Stimulated activated CD8-positive, alpha-beta memory T cell treated with anti-CD3 and anti-CD28 coated beads, Interleukin-15, amount 100 ng/mL, for 48 hours (primary cell): ENCODE measurements around the gene DENND1B.
"Not testable (repeated sequence)": the region's sequence is repeated elsewhere in the genome, so short reads cannot be mapped to it uniquely, and the experiment has no call there.

Experiments
- DNase-seq, 2 donors: peaks; one replicate each; pipeline ENCODE4 v3.0.0-alpha.2; 2020; ENCODE audit warnings: low read depth in 2 of 2

Gene DENND1B

DNA sequence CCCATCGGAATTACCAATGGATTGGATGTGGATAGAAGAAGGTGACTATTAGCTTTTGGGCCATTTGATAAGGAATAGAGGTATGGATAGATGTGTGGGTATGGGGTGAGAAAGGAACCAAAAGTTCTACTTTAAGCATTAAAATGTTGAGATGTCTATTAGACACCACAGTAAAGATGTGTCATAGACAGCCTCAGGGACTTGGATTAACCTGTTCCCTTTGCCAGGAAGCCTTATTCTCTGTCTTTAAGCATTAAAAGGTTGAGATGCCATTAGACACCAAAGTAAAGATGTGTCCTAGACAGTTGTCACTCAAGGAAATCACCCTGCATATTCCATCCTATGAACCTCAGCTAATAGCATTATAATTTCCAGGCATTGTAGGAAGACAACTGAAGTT, 11.0 kb upstream of the DENND1B start:
- DNase-seq: no peak

GRCh38 chr1:197783510-197783948, 8.2 kb upstream of the DENND1B start:
- no peak for DNase-seq

- DNase-seq: no peak
Measured at GRCh38 chr1:197782722-197783360, 7.6 kb upstream of the DENND1B start.

- no peak for DNase-seq
Measured at GRCh38 chr1:197781968-197782721, 6.9 kb upstream of the DENND1B start.

DNA sequence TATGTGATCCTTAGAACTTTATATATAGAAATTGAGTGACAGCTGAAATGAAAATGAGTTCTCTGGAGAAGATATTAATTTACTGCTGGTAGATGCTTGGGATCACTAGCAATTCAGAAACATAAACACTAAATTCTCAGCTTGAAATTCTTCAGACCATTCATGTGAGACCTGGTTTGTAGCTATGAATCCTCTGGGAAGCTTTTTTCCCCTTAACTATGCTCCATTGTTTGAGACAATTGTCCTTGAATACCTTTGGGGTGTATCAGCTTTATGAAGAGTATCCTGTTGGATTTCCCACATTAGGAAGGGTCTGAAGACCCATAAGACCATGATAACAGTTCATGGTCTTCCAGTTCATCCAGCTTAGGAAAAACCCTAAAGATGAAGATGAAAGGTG, 4.6 kb upstream of the DENND1B start:
- no peak for DNase-seq

GRCh38 chr1:197778366-197778945, 3.2 kb upstream of the DENND1B start:
- DNase-seq: no peak

DNA sequence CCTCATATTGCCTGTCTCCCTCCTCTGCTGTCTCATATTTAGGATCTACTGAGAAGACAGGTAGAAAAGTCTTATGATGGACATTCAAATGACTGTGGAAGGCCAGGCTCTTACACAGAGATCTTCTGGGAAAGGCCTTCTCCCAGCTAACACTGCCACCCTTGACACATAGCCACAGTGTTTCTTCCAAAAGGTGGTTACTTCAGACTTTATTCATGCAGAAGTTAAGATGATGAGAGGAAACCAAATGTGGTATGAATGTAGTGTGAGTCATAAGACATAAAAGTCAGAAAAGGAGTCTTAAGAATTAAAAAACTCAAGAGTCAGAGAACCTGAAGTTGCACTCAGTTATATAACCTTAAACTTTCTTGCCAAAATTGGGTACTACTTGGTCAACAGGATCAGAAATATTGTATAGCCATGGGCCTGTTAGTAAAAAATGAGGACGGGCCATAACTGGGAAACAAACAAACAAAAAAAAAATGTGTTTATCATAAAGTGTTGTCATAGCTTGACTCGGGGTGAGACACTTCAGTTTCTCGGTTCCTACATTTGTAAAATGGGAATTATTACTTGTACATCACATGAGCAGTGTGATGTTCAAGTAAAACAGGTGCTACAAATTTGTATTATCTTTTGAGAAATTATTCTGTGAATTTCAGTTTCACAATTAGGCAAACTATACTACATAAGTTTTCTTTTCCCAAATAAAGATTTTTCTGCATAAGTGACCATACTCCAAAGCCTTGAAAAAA, 1.2 kb upstream of the DENND1B start:
- DNase-seq: peak in 1 of 2 donors; percentile 12

DNA sequence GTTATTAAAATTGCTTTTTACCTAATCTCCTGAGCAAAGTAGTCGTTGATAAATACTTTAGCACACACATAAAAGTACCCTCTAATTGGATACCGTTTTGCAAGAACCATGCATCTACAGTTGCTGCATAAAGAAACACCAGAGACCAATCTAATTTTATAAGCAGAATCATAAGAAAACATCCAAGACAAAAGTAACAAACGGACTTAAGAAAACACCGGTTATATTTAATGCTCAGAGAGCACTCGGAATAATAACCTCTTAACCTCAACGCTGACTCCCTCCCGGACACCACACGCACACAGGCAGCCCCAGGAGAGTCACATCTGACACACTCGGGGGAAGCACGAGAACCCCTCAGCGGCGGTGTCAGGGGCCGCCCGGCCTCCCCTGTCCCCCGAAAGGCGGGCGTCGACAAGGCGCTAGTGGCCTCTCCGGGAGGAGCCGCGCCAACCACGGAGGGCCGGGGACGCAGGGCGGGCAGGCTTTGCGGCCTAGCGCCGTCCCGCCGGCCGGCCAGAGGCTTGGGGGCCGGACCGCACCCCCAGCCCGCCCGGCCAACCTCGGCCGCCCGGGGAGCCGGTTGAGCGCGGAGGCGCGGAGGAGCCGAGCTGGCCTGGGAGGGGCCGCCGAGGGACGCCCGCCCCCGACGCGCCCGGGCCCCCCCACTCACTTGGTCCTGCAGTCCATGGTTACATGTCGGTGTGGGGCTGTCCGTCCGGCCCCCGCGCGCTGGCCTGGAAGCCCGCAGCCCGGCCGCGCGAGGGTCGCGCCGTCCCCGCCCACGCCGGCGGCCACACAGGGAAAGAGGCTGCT, 606 bp downstream of the DENND1B start:
- DNase-seq: peak; percentile 42 to 57

GRCh38 chr1:197773856-197774255, 1.4 kb downstream of the DENND1B start:
- DNase-seq: no peak

- DNase-seq: no peak
Measured at GRCh38 chr1:197771904-197772556, 3.2 kb downstream of the DENND1B start.

GRCh38 chr1:197771386-197771785, 3.9 kb downstream of the DENND1B start:
- DNase-seq: no peak

DNA sequence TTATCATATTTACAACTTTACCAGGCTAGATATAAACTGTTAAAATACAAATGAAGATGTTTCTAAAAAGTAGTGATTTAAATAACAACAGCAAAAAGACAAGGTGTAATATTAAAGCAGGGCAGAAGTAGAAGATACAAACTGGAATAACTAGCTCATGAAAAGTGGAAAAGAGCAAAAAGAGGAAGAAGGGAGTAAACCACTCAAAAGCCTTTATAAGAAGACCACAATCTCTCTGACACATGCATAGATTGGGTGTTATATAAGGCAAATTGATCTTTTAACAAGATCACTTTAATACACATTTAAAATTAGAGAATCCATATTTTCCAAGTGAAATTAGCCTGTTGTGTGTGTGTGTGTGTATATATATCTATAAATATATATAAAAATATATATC, 5.0 kb downstream of the DENND1B start:
- DNase-seq: no peak

- DNase-seq: no peak
Measured at GRCh38 chr1:197769287-197769686, 6.0 kb downstream of the DENND1B start.

DNA sequence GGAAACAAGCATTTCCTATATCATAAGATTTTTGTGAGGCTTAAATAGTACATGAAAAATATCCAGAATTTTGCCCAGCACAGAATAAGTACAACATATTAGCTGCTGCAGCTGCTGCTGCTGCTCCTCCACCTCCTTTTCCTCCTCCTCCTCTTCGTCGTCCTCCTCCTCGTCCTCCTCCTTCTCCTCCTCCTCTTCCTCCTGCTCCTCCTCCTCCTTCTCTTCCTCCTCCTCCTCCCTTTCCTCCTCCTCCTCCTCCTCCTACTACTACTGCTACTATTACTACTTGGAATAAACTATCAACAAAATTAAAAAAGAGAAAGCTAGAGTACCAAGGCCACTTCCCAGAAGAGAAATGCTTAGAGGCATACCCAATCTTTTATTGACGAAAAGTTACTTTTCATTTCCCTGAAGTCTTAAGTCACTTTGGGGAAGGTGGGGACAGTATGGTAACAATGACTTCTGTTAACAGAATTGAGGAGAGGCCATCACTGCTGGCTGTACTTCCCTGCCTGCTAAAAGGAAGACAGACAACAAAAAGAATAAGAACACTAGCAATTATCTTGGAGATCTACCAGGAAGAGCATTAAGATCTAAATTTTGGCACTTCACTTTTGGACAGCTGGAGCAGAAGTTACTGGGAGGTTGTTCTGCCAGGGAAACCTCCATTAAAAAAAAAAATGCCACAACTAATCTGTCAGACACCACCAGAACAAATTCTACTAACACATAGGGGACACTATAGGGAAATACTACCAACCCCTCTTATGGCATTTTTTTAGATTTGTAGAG, 7.1 kb downstream of the DENND1B start:
- no peak for DNase-seq

GRCh38 chr1:197763769-197764168, 11.5 kb downstream of the DENND1B start:
- DNase-seq: no peak

- DNase-seq: no peak
Measured at GRCh38 chr1:197763307-197763706, 12.0 kb downstream of the DENND1B start.

GRCh38 chr1:197761654-197762053, 13.6 kb downstream of the DENND1B start:
- no peak for DNase-seq

DNA sequence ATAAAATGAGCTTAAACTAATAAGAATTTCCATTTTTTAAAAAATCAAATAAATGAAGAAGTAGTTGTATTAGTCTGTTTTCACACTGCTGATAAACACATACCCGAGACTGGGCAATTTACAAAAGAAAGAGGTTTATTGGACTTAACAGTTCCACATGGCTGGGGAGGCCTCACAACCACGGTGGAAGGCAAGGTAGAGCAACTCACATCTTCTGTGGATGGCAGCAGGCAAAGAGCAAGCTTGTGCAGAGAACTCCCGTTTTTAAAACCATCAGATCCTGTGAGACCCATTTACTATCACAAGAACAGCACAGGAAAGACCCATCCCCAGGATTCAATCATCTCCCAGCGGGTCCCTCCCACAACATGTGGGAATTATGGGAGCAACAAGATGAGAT, 19.7 kb downstream of the DENND1B start:
- DNase-seq: not testable (repeated sequence)

DNA sequence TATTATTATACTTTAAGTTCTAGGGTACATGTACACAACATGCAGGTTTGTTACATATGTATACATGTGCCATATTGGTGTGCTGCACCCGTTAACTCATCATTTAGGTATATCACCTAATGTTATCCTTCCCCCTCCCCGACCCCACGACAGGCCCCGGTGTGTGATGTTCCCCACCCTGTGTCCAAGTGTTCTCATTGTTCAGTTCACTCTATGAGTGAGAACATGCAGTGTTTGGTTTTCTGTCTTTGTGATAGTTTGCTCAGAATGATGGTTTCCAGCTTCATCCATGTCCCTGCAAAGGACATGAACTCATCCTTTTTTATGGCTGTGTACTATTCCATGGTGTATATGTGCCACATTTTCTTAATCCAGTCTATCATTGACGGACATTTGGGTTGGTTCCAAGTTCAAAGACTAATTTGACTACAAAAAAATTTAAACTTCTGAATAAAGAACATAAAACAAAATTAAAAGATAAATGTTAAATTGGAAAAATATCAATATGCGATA, 22.6 kb downstream of the DENND1B start:
- not testable (repeated sequence) for DNase-seq

- no peak for DNase-seq
Measured at GRCh38 chr1:197750366-197750765, 24.9 kb downstream of the DENND1B start.
